Endometrium (tissue), 2 donors: ENCODE measurements around the gene PIPOX.

Experiments used
- FAIRE-seq: peaks from 2 replicates; lab custom pipeline; 2012; peaks lifted over from hg19 to GRCh38; lab: Jason Lieb, UNC
- donor health status: control.
- donor health status: control.

Gene PIPOX, protein sequence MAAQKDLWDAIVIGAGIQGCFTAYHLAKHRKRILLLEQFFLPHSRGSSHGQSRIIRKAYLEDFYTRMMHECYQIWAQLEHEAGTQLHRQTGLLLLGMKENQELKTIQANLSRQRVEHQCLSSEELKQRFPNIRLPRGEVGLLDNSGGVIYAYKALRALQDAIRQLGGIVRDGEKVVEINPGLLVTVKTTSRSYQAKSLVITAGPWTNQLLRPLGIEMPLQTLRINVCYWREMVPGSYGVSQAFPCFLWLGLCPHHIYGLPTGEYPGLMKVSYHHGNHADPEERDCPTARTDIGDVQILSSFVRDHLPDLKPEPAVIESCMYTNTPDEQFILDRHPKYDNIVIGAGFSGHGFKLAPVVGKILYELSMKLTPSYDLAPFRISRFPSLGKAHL

DNA sequence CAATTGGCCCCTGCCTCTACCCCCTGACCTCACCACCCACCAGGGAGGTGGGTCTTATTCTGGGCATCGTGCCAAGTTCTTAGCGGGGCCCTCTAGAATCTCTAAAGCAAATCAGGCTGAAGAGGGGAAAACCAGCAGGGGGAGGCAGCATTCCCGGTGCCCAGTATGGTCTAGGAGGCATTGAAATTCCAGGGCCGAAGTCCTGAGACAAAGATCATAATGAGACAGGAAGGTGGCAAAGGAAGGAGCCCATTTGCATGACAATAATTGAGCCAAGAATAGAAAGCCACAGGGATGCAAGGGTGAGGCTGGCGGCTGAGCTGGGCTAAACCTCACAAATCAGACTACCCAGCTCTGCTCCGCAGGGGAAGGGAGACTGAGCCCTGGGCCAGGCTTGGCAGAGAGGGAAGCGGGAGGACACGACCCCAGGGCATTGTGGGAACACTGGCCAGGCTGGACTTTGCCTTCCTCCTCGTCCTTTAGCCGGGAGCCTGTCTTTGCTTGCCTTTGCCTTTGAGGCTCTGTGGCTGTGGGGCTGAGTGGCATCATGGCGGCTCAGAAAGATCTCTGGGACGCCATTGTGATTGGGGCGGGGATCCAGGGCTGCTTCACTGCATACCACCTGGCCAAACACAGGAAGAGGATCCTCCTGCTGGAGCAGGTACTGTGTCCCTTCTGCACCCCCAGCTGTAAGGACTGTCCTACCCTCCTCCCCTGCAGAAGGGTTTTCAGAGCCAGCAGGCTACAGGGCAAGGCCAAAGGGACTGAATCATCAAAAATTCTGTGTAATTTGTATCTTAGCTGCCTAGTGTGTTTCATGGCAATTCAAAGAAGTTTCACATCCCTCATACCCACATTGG is at the start of gene PIPOX:
TSS of gene PIPOX (plus strand) at position 463 of the 860 bp plus-strand sequence. CDS start at position 548, 85 bp downstream.
- FAIRE-seq, result no peak

- no peak for FAIRE-seq
Observed at GRCh38 chr17:28993645-28994426, 49.1 kb upstream of the PIPOX start.

GRCh38 chr17:28996554-28997096 is 46.3 kb upstream of the PIPOX start:
- FAIRE-seq, result no peak

DNA sequence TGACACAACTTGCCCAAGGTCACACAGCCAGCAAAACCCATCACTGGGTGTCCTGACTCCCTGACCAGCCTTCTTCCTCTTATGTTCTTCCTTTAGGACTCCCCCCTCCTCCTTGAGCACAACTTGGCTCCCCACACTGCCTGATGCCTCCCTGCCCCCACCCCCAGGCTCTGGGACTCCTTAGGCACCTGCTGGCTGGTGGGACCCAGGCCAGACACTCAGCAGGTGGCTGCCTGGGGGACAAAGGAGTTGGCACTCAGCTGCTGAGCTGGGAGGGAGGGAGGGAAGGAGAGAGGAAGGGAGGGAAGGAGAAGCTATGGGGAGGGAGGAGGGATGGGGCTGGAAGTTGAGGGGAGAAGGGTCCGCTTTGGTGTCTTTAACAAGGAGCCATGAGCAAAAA is 45.1 kb upstream of the PIPOX start:
- FAIRE-seq, result no peak

DNA sequence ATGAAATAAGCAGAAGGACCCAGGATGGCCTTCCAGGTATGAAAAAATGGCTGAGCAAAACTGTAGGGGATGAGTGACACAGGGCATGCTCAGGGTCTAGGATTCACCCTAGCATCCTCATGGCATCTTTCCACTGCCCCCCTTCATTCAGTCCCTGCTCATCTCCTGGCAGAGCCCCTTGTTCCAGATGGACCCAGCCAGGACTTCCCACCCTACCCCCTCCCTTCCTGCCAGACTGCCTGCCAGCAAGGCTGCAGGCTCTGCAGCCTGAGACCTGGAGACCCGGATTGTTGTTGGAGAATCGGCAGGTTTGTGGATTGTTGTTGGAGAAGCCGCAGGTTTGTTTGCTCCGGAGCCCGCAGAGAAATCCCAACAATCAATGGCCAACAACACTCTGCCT is 43.7 kb upstream of the PIPOX start:
- FAIRE-seq, result no peak

DNA sequence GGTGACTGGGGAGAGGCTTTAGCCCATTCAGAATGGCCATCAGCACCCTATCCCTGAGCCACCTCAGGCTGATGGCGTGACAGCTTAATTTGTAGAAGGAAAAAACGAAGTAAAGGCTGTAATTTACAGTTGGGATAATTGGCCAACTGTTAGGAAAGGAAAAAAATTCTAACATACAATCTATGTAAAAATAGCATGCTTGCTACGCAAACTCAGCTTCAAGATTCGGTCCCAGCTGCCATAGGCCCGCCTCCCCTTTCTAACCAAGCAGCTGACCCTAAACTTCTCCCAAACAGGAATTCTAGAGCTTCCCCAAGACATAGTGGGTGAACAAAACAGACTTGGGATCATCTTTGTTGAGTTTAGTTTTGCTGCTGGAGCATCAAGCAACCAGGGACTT is 42.0 kb upstream of the PIPOX start:
- FAIRE-seq, result no peak

- FAIRE-seq, result no peak
Observed at GRCh38 chr17:29002811-29003210, 40.1 kb upstream of the PIPOX start.

- no peak for FAIRE-seq
Observed at GRCh38 chr17:29003289-29003688, 39.7 kb upstream of the PIPOX start.

DNA sequence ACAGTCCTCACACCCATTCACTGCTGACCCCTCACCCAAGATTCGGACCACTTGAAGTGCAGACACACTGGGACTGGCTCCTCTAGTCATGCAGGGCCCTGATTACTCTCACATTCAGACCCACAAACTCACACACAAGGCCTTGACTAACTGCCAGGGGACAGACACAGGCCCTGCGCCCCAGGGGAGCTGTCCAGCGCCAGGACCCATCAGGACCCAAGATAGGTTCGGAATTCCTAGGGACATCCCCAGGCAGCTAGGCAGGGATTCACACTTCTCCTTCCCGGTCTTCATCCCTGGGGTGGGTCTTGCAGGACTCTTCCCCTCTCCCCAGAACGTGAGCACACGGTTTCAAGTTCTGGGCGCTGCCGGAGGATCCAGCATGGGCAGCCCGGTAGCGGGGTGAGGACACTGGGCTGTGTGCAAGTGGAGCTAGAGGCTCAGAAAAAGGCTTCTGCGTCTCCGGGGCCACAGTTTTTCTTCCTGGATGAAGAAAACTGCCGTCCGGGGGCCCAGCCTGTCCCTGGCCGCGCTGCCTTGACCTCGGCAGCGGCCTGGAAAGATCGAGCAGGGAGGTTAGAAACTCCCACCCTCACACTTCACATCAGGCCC is 38.8 kb upstream of the PIPOX start:
- no peak for FAIRE-seq

- FAIRE-seq, result no peak
Observed at GRCh38 chr17:29005936-29006511, 36.9 kb upstream of the PIPOX start, which contains the start of gene SEZ6. TSS of gene SEZ6 (minus strand) at chr17:29006033. CDS start at chr17:29005869, 164 bp downstream.

GRCh38 chr17:29007456-29007855 is 35.5 kb upstream of the PIPOX start:
- FAIRE-seq, result no peak

- no peak for FAIRE-seq
Observed at GRCh38 chr17:29007860-29008455, 35.0 kb upstream of the PIPOX start.

GRCh38 chr17:29008591-29008990 is 34.4 kb upstream of the PIPOX start:
- FAIRE-seq, result no peak

DNA sequence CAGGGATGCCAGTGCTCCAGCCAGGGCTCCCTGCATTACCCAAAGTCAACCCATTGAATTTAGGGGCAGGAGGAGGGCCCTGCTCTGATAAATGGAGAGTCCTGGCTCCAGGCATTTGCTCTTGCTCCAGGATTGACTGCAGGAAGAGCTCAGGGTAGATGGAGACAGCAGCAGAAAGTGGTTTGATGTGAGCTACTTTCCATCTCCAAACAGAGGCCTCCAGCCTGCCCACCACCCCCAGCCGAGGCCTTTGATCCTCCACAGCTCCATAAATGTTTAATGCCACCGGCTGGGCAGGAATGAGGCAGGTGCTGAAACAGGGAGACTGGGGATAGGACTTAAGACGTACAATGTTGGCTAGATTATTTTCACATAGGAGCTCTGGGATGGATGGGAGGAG is 32.8 kb upstream of the PIPOX start:
- FAIRE-seq, result no peak

- no peak for FAIRE-seq
Observed at GRCh38 chr17:29010586-29010985, 32.4 kb upstream of the PIPOX start.

DNA sequence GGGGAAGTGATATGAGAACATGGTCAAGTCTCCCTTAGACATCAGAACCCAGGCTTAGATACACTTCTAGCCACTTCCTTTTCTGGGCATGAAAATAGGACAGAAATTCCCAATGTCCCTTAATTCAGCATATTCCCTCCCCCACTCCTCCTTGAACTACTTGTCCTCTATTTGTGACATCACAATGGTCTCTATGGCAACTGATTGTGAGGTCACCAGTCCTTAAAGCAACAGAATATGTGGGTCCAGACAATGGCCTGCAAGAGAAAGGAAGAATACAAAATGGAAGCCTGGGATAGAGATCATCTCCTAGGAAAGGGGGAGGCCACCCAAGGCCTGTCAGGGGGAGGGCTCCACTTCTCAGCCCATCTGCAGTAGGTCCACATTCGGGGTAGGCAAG is 30.4 kb upstream of the PIPOX start:
- FAIRE-seq, result no peak

DNA sequence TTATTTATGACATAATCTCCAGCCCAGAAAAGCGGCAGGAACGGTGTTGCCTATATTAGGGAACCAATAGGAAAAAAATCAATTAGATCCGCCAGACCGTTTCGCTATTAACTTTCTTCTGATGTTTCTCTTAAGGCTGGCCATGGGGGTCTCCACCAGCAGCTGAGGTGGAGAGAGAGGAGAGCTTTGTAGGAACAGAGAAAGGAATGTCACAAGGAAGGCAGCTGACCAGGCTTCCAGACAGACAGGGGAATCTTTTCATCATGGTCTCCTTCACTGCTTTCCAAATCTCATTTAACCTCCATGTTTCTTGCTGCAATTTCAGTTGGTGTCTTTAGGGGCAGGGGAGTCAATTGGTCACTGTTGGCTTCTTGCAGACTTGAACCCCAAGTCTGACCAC is 28.2 kb upstream of the PIPOX start:
- FAIRE-seq, result no peak

GRCh38 chr17:29016345-29017210 is 26.4 kb upstream of the PIPOX start:
- FAIRE-seq, result no peak

DNA sequence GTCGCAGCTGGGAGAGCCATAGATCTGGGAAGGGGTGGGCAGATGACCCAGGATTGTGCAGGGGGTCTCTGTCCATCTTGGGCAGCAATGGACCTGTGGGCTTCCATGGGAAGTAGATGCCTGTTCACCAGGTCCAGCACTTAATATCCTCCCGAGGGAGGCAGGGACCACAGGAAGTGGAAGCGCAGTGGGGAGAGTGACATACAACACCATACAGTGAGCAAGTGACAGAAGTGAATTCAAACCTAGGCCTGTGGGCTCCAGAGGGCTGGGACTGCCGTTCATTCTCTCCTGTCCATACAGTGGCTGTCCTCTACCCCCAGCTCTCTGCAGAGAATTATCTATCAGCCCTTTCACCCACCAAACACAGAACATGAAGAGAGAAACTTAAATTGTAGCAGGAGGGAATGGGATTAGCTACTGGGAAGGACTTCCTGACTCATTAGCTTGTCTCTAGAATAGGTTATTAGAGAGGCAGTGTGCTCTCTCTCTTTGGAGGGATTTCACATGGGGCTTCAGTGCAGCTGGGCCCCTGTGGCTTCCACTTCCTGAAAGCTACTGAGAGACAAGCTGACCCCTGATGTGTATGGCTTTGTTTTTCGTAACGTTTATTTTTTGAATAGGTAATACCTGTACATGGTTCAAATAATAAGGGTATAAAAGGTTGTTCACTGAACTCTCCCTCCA is 24.0 kb upstream of the PIPOX start:
- FAIRE-seq, result no peak
